Activated CD8-positive, alpha-beta memory T cell treated with anti-CD3 and anti-CD28 coated beads, Interleukin-2, amount 50 U/mL, for 48 hours (primary cell): ENCODE measurements around the gene WDR48.

Experiments used
- DNase-seq: peaks from one replicate; pipeline ENCODE4 v3.0.0-alpha.2; 2020

The WDR48 gene

GRCh38 chr3:39125841-39126500 is 74.2 kb downstream of the WDR48 start:
- DNase-seq: no peak

- DNase-seq: no peak
Observed at GRCh38 chr3:39126532-39127071, 74.8 kb downstream of the WDR48 start.

- no peak for DNase-seq
Observed at GRCh38 chr3:39127269-39127907, 75.6 kb downstream of the WDR48 start.

- no peak for DNase-seq
Observed at GRCh38 chr3:39127908-39128304, 76.1 kb downstream of the WDR48 start.

- no peak for DNase-seq
Observed at GRCh38 chr3:39128951-39129350, 77.1 kb downstream of the WDR48 start.

- DNase-seq: no peak
Observed at GRCh38 chr3:39130026-39130425, 78.2 kb downstream of the WDR48 start.

DNA sequence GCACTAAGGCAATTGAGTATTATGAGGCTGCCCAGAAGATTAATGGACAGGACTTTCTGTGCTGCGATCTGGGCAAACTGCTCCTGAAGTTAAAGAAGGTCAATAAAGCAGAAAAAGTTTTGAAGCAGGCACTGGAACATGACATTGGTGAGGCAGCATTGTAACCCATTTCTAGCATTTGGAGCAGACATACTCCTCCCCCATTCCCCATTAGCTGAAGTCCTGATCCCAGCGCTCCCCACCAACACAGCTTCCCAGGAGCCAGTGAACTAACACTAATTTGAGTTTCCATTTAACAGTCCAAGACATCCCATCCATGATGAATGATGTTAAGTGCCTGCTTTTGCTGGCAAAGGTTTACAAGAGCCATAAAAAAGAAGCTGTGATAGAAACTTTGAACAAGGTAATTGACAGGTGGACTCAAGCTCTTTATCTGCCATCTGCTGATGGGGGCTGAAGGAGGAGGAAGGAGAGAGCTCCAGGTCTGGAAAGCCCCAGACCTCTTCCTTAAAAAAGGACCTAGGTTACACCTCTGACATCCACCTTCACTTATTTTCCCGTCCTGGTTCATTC is 79.0 kb downstream of the WDR48 start:
- no peak for DNase-seq

DNA sequence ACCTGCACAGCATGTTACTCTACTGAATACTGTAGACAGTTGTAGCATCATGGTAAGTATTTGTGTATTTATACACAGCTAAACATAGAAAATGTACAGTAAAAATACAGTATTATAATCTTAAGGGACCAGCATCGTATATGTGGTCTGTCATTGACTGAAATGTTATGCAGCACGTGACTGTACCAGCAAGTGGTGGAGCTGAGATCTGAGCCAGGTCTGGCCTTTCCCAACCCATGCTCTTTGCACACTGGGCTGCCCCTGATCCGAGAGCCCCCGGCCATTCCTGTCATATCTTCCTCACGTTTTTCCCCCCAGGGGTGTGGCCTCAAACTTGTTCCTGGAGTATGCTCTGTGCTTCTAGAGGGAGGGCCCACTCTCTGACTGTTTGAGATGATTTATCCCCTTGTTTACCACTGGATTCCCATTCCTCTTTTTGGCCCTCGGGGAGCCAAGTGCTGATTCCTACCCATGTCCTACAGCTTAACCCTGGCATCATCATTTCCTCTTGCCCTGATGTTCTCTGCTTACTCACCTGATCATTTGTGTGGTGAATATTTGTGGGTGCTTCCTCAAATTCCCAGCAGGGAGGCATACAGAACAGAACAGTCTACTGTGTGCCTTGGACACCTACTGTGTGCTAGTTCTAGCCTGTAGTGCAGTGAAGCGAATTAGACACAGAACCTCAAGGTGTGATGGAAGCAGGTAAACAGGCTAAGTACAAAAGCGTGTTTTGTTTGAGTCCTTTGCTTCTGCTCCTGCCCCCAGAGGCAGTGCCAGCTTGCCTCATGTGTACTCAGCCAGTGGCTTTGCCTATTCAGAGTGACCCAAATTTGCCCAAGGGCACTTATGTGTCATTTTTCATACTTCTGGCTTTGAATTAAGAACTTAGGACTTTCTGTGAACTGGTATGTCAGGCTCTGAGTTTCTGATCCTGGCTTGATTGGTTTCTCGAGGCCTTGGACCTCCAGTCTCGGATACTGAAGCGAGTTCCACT is 80.6 kb downstream of the WDR48 start:
- DNase-seq: no peak

DNA sequence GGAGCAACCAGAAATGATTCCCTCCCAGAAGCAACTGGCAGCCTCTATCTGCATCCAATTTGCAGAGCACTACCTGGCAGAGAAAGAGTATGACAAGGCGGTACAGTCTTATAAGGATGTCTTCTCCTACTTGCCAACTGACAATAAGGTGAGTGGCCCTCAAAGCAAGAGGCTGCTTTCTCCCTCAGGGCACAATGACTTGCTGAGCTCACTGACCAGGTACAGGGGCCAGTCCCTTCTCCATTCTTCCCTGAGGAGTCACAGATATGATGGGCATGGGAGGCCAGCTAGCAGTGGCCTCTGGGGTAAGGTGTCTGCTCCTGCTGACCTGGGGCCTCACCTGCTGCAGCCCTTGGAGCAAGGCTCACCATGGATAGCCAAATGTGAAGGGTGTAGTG is 81.3 kb downstream of the WDR48 start:
- no peak for DNase-seq

GRCh38 chr3:39133822-39134221 is 82.0 kb downstream of the WDR48 start:
- DNase-seq: no peak

- DNase-seq: no peak
Observed at GRCh38 chr3:39134305-39134704, 82.5 kb downstream of the WDR48 start.

- no peak for DNase-seq
Observed at GRCh38 chr3:39135170-39135805, 83.5 kb downstream of the WDR48 start.

DNA sequence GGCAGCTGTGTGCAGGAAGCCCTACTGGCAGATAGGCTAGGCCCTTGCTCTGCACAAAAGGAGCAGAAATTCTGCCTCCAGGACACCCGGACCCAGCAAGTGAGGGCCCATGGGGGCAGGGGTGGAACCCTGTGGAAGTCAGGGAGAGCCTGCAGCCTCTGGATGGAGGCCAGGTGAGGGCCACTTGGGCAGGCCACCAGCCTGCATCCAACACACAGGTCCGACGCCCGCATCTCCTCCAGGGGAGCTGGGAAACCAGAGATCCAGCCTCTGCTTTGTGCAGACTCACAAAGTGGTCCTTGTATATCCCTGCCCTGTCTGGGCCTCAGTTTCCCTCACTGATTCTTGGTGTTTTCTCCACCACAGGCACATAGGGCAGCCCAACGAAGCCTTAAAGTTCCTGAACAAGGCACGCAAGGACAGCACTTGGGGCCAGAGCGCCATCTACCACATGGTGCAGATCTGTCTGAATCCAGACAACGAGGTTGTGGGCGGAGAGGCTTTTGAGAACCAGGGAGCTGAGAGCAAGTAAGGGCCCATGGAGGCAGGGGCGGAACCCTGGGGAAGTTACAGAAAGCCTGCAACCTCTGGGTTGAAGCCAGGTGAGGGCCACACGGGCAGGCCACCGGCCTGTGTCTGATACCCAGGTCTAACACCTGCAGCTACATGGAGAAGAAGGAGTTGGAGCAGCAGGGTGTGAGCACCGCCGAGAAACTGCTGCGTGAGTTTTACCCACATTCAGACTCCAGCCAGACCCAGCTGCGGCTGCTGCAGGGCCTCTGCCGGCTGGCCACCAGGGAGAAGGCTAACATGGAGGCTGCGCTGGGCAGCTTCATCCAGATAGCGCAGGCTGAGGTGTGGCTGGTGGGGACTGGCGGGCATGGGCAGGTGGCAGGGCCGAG is 85.0 kb downstream of the WDR48 start:
- peak; percentile 51 for DNase-seq

DNA sequence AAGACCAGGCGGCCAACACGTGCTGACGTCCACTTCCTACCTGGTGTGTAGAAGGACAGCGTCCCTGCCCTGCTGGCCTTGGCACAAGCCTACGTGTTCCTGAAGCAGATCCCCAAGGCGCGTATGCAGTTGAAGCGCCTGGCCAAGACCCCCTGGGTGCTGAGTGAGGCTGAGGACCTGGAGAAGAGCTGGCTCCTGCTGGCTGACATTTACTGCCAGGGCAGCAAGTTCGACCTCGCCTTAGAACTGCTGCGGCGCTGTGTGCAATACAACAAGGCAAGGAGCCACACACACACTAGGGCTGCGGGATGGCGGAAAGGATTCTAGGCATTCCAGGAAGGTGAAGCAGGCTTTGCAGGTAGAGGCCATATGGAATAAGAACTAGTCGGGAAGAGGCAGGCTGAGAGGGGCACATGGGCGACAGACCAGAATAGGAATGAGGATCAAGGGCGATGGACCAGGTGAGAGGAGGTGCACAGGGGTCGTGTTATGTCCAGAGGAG is 85.7 kb downstream of the WDR48 start:
- DNase-seq: peak; percentile 52

- peak; percentile 58 for DNase-seq
Observed at GRCh38 chr3:39137991-39138803, 86.4 kb downstream of the WDR48 start.

GRCh38 chr3:39138804-39139415 is 87.1 kb downstream of the WDR48 start:
- peak; percentile 52 for DNase-seq

GRCh38 chr3:39139442-39139841 is 87.6 kb downstream of the WDR48 start:
- peak; percentile 50 for DNase-seq

GRCh38 chr3:39140341-39140971 is 88.6 kb downstream of the WDR48 start:
- peak; percentile 51 for DNase-seq
